GM18868 (cell line): ENCODE data around the gene SYTL2.

ENCODE experiments used
- ATAC-seq: cut with Tn5 transposase; IDR thresholded peaks from one replicate; pipeline ENCODE4 v1.9.1; 2021; ENCODE audit warnings: mild to moderate bottlenecking, moderate library complexity; ENCODE audit not compliant: unreplicated experiment

Gene SYTL2

DNA sequence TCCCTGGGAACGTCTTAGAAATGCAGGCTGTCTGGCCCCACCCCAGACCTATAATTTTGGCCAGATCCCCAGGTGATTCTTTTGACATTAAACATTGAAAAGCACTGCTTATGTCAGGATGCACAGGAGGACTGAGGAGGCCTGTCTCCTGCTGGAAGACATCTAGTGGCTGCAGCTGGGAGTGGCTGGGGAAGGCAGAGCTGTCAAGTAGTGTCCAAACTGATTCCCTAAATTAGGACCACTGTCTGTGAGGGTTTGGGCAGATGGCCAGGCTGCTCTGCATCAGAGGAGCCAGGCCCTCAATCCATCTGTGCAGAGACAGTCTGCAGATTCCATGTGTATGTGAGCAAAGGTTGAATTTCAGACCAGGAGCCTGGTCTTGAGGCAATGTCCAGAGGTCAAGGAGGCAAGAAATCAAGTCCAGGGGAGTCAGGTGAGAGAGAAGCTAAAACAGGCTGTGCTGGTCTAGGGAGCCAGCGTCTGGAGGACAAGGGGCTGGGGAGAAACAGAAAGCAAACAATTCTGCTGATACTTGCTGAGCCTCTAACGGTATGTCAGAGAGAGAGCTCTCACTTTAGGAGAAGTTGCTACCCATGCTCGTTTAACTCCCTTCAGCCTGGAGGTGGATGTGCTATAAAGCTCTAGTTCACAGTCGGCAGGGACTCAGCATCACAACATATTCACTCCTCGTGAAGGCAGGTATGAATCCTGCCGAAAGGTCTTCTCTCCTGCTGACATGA, 15.3 kb upstream of the SYTL2 start:
- ATAC-seq: peak; percentile 73

DNA sequence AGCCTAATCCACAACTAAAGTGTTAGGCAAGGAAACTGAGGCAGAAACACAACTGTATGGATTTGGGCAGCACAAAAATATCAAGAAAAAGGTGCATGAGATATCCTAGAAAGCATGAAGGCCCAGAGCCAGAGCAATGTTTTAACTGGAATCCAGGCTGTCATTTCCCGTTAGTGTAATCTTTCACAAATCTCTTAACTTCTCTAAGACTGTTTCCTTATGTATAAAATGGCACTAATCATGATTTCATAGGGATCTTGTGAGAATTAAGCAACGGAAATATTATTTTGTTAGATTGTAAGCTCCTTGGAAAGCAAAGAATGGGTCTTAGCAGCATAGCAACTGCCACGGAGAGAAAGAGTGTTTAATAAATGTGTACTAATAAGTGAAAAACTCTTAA, 14.7 kb upstream of the SYTL2 start:
- ATAC-seq: no peak

GRCh38 chr11:85823816-85824215, 12.9 kb upstream of the SYTL2 start:
- no peak for ATAC-seq

DNA sequence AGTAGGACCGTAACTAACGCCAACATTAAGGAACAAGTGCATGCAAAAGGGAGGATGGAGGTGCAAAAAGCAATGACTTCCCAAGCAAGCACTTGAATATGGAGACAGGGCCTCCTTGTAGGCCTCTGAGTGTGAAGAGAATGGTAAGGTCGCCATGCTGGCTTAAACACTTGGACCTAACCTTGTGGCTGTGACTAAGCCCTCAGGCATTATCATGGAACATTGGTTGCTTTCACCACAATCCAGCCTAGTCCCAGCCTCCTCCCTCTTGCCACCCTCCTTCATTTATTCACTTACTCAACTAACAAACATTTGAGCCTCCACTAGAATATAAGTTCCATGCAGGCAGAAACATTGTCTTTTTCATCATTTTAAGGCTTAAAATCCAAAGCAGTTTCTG, 11.9 kb upstream of the SYTL2 start:
- no peak for ATAC-seq

- ATAC-seq: no peak
Measured at GRCh38 chr11:85821636-85822035, 10.7 kb upstream of the SYTL2 start.

- no peak for ATAC-seq
Measured at GRCh38 chr11:85819441-85819840, 8.5 kb upstream of the SYTL2 start.

GRCh38 chr11:85815186-85815931, 4.4 kb upstream of the SYTL2 start:
- ATAC-seq: no peak

- no peak for ATAC-seq
Measured at GRCh38 chr11:85813721-85814120, 2.8 kb upstream of the SYTL2 start.

DNA sequence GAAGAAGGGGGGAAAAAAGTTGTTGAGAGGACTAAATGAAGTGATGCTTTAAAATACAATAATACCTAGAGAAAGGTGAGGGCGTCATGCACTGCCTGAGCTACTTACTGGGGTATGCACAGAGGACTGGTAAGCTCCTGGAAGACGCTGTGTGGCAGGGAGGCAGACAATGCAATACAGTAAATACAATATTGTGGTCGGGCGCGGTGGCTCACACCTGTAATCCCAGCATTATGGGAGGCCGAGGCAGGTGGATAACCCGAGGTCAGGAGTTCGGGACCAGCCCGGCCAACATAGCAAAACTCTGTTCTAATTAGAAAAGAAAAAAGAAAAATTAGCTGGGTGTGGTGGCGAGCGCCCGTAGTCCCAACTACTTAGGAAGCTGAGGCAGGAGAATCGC, 683 bp upstream of the SYTL2 start:
- ATAC-seq: no peak

DNA sequence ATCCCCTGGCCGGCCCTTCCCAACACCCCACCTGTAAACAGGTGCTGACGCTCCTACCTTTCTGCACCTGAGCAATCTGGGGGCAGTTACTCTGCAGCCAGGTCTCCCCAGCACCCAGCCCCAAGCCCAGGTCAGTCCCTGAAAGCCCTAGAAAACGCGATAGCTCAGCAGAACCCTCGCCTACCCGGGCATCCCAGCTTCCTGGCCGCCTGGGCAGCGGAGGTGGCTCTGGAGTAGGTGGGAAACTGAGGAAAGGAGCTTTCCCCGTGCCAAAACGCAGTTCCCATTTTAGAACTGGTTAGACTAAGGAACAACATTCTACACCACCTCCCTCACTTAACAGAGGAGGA, 445 bp downstream of the SYTL2 start:
- ATAC-seq: no peak

DNA sequence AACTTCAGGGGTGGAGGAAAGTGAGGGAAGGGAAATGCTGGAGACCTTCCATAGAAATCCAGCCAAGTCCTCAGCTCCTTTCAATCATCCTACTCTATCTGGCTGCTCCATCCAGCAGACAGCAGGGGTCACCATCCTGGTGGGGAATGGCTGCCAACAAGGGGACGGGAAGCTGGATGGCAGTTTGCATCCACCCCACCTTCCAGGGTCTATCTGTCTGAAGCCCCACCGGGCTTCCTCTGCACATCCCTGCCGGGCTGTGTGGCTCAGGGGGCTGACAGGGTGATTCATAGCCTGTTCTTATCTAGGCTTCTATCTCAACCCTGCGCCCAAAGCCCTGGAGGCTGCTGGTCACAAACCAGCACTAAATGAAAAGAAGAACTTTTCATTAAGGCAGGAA, 1.1 kb downstream of the SYTL2 start:
- ATAC-seq: no peak

- no peak for ATAC-seq
Measured at GRCh38 chr11:85809191-85809590, 1.8 kb downstream of the SYTL2 start.

DNA sequence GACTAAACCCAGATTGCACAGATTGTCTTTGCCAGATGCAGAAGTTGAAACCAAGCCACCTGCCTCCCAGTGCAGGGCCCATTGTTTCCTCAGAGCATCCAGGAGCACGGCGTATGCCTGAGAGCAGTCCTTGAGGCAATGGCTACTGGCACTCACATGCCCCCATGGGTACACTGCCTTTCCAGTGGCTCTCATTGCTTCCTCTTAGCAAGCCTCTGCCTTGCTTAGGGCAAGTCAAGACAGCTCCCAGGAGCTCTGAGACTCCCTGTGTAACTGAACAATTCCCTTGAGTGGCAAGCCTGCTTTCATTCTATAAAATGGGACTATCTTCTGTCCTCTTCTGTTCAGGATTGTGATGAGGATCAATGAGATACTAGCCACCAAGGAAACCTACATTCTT, 4.1 kb downstream of the SYTL2 start:
- no peak for ATAC-seq

GRCh38 chr11:85806016-85806415, 4.9 kb downstream of the SYTL2 start:
- no peak for ATAC-seq

DNA sequence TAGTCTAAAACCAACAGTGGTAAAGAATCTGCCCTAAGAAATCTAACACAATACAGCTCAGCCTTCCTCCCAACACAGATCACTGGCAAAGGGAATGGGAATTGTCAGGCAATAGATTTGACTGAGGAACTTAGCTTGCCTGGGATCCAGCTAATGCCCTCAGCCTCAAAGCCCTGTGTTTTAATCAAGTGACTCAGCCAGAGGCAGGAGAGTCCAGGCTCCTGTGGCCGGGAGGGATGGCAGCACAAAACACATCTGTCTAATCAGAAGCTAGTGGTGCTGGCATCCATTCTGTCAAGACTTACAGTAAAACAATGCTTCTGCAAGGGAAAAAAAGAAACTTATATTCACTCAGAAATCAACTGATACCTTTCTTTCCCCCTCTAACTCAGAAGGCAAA, 5.6 kb downstream of the SYTL2 start:
- ATAC-seq: no peak

DNA sequence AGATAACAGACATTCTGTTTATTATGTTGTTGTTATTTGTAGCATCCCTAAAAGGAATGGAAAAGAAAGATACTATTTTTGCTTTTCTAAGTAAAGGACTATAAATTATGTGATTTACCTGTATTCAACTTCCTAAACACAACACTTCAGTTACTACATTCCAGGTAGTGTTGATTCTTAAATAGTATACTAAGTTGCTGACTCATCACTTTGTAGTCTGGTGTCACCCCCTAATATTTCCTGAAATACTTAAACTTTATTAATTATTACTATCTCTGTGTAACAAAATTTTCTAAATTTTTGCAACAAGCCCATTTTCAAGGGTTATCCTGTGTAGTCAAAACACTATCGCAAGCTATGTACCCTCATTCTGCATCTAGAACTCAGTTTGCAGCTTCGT, 7.0 kb downstream of the SYTL2 start:
- no peak for ATAC-seq

DNA sequence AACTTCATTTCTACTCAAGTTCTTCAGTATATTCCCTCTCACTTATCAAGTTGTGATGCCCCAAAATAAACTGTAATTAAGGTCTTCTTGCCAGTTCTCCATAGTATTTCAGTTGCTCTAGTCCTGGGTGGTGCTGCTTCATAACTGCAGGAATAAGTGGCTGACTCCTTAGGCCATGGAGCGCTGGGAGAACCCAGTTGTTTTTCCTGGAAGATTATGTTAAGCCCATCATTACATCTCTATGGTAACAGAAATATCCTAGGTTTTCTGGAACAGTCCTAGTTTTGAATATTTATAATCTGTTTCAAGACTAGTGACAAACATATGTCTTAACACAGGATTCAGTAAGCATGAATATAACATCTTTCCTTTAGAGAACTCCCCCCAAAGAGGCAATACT, 7.6 kb downstream of the SYTL2 start:
- no peak for ATAC-seq

DNA sequence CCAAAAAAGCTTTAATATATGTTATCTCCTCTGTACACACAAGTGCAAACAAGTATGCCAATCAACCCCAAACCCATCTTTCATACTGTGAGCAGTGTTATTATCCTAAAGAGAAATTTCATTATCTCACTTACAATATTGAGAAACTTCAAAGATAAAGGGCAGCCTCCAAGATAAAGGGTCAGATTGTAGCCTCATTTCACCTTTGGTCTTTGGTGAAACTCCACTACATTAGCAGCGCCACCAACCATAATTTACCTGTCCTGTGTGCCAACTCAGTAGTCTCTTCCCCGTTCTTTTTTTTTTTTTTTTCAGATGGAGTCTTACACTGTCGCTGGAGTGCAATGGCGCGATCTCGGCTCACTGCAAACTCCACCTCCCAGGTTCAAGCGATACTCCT, 9.4 kb downstream of the SYTL2 start:
- no peak for ATAC-seq

DNA sequence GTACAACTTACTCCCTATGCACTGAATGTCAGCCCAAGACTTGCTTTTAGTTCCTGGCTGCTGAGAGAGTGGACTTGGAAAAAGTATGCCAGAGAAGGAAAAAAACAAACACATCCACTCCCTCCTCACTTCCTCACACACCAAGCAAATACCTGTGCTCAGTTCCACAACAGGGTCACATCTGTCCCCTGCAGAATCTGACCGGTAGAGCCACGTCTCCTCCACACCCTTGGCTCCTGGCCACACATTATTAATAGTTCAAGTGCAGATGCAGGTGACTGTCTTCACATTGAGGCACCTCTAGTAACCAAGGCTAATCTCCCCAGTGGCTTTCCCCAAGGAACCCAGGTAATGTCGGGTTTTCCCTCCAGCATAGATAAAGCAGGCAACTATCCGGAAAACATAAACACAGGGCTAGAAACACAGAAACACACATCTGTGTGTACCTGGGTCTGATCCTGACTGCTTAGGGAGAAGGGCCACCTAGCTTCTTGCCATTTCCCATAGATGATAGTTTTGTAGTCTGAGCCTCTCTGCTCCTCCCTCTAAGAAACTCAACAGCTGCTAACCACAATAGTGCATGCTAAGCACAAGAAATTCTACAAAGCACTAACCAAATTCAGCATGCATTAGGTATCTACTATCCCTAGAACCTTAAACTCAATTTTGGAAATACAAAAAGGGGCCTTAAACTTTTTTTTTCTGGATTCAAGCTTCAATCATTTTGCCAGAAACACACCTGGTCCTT, 10.2 kb downstream of the SYTL2 start:
- no peak for ATAC-seq

DNA sequence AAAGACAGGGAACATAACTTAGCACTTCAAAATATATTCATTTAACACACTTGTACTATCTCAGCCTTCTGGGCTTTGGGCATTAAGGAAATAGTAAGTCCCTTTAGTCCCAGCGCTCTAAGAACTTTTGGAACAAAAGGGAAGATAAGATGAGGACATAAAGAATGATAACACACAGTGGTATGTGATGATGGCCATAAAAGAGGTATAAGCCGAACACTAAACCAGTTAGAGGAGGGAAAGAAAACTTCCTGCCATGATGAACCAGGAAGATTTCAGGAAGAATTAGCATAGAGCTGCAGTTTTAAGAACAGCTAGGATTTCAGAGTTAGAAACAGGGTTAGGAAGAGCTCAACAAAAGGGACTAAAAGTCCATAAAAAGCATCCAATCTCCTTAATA, 11.8 kb downstream of the SYTL2 start:
- no peak for ATAC-seq

DNA sequence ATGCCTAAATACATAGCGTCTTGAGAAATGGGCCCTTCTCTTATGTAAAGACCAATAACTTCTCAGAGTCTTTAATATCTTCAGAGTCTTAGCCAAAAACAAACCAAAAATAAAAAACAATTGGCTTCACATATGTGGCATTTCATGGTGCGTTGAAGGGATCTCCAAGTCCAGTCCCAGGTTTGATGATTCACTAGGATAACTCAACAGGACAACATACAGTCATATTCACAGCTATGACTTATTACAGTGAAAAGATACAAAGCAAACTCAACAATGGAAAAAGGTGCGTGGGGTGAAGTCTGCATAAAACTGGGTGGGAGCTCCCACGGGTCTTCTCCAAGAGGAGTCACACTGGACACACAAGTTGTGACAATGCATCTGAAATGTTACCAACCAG, 12.6 kb downstream of the SYTL2 start:
- ATAC-seq: no peak
